ENCODE data around the gene CCDC3.

The CCDC3 gene

DNA sequence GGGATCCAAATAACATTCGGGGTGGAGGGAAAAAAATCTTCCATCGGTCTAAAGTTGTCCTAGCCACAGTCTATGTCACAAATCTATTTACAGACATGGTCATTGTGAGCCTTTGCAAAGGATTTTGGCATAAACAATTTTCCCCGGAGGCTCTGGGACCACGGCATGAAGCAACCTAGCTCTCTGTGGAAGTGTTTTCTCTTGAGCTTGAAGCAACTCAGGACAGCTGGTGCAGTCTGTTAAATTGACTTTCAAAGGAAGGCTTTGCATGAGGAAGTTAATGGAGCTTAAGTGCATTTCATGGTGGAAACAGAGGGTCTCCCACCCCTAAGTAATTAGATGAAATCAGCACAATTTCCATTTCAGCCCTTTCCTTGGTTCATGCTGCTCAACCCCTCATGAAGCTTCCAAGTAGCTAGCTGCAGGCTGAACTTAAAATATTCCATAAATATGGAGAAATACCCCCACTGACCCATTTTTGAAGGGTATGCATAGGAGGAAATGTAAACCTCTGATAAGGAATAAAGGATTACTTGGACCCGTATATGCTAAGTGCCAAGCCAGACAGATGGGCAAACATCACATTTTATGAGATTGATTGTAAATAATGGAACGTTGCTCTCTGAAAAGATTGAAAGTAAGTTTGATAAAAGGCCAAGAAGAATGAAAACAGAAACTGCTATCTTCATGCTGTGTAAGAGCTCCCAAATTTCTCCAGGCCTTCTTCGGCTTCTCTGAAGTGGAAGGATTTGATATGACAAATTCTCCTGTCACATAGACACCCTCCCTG, 39.9 kb downstream of the CCDC3 start:
- no peak for DNase-seq (ENCODE audit: low spot score)

DNA sequence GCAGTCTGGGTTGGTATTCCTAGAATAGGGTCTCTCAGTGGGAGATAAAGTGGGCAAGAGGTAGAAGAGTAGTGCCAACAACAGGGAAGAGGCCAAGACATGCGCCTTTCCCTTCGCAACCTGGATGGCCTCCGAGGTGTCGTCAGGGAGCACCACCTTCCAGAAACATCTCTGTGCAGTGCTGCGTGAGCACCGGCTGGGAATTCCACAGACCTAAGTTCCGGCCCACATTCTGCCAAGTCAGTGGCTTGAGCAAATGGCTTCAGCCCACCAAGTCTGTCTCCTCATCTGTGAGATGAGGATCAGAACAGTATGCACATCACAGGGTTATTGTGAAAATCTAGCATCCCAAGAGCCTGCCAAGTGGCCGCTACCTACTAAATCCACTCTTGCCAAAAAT, 40.6 kb downstream of the CCDC3 start:
- no peak for DNase-seq (ENCODE audit: low spot score)

DNA sequence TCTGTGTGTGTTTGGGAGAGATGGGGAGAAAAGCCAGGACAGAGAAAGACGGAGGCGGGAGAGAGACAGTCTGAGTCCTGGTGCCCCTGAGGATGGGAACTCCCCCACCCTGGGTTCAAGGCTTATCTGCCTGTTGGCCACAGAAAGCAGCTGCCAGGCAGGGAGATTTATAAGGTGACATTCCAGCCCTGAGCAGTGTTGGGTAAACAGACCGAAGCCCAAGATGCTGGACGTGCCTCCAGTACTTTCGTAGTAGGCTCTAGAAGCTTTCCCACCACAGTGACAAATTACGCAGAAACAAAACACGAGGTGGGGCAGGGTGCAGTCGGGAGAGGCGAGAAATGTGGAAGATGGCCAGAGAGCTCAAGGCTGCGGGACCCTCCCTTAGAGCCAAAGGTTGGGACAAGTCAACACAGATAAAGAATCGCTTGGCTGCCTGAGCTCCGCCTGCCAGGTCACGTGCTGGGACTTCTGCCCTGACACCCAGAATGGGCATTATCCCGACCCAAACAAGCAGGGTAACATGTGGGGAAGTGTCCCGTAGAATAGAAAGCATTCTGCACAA, 41.1 kb downstream of the CCDC3 start:
- DNase-seq (ENCODE audit: low spot score), result no peak

DNA sequence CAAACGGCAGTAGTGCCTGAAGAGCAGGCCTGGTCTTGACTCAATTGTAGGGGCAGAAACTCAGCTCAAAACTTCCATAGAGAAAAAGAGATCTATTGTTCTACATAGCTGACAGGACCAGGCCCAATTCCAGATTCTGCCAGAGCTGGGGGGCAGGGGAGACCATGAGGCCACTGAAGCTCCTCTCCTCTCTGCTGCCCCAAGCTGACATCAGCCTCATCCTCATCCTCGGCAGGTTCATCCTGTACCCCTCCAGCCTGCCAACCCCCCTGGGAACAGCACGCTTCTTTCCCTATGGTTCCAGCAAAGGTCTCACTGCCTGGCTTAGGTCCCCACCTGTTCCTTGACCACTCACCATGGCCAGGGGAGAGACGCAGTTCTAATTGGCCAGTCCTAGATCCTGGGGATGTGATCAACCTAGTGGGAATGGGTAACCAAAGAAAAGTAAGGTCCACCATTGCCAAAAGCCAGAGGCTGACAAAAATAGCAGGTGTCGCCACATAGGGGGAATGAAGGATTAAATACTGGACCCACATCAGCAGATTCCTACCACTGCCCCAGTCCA, 42.9 kb downstream of the CCDC3 start:
- DNase-seq (ENCODE audit: low spot score), result no peak

DNA sequence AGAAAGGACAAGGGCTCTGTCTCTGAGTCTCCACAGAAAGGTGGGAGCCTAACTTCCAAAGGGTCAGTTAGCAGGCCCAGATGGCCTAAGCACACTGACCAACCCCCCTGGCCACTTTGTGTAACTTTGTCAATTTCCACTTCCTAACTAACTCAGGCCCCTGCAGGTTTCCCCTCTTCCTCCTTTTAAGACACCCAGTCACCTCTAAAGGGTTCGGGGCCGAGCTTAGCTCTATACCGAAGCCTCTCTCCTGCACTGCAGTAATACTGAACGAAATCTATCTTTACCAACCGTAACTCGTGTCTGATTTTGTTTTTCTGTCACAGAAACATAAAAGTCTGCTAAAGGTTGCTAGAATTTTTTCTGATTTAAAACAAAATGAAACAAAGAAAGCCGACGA, 44.4 kb downstream of the CCDC3 start:
- no peak for DNase-seq (ENCODE audit: low spot score)

DNA sequence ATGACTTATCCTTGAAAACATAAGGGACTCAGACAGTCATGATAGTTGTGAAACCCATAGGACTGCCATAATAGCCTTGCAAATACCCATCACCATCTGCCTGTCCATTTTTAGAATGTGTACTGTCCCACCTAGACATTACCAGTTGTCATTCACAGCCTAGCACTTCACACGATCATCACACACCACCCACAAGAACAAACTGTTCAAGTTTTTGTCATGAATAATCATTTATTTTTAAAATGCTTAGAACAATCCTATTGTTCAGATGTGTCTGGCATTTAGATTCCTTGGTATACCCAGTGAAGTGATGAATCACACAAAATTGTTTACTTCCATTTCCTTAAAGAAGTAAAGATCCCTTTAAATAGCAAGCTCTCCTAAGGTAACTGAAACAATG, 46.6 kb downstream of the CCDC3 start:
- no peak for DNase-seq (ENCODE audit: low spot score)

DNA sequence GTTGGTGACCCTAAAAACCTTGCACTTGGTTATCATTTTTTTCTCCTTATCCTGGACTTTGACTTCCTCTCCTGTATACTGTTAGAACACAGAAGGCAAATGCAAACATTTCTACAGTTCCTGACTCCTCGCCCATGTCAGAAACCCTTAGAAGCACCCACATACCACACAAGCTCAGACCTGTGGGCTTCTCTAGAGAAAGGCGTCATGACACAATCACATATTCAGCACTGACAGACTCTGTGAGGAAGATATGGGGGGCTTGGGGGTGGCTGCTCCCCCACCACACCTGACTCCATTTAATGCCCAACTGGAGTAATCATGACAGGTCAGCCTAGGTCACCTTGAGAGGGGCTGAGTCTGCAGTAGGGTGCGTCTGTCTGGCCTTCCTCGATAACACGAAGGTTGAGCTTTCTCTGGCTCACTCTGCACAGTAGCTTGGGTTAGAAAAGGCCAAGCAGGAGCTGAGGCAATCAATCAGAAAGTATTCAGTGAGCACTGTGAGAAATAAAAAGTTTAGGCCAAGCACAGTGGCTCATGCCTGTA, 50.9 kb downstream of the CCDC3 start:
- DNase-seq (ENCODE audit: low spot score), result no peak

DNA sequence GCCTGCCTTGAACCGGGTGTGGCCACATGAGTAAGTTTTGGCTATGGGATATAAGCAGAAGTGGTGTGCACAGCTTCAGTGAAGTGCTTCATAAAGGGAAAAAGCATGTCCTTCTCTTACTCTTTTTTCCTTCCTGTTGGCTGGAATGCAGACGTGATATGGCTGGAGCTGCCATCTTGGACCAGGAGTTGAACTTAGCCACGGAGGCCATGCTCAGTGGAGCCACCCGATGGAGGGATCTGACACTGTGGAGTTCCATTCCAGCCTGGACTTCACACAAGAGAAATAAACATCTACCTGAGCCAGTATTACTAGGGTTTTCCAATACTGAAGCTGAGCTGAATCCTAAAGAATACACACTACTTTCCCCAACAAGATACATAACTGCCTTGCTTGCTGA, 52.3 kb downstream of the CCDC3 start:
- no peak for DNase-seq (ENCODE audit: low spot score)

DNA sequence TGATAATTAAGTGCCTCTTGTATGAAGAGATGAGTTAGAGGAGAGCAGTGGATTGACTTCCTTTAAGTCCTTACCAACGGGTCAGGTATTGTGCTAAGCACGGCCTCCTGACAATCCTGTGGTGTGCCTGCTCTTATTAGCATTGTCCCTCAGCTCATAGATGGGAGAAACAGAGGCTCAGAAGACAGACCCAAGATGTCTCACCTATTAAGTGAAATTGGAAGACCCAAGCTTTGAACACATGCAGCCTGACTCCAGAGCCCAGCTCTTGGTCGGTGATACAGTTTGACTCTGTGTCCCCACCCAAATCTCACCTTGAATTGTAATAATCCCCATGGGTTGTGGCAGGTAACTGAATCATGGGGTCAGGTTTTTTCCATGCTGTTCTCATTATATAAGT, 53.8 kb downstream of the CCDC3 start:
- no peak for DNase-seq (ENCODE audit: low spot score)

DNA sequence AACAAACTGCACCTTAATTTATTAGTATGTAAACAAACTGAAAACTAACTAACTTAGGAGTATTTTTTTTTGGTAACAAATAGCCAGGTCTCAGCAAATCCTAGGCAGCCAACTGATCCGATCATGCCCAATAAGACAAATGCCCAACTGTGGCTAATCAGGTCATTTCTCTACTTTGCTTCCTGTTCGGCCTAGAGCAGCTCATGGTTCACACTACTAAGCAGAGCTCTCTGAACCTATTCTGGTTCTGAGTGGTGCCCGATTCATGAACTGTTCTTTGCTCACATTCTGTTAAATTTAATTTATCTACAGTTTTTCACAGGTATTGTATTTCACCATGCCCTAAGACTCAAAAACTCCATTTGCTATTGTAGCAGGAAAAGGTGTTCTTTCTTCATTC, 55.1 kb downstream of the CCDC3 start:
- DNase-seq (ENCODE audit: low spot score), result no peak

DNA sequence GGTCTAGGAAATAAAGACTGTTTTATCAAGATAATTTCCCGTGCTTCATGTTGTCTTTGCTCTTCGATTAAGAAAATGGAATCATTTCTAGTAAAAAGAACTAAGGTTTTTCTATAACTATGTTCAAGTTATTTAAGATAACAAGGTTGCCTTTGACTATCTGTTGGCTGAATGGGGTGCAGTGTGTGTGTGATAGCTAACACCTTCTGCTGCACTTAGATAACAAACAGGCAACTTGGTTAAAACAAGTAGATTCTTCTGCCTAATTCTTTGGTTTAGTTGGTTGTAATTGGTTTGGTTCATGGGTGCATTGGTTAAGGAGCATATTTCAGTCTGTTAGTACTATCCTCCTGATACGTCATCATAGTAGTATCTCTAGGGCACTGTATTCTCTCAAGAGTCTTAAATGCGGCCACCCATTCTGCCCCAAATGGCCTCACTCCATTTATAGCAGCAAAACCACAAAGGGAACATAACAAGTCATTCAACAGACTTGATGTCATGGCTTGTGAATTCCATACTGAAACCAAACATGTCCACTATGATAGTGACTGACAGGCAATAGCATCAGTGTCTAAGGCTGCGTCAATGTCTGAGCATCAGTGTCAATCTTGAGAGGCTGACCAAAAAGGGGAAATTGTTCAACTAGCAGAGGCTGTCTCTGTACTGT, 55.7 kb downstream of the CCDC3 start:
- no peak for DNase-seq (ENCODE audit: low spot score)

DNA sequence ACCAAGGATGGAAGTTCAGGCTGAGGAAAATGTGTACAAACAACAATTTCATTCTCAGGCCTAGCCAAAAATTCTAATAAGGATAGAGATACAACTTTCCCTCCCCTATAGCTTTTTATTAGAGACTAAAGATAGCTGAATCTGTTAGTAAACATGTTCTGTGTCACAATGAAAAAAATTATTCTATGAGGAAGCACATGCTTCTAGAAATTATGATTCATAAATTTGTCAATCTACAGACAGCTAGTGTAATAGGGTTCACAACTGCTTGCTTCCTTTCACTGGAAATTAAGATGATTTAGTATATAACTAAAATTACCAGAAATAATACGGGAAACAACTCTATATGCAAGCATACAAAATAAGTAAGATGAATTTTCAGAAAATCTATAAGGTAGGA, 56.6 kb downstream of the CCDC3 start:
- no peak for DNase-seq (ENCODE audit: low spot score)

DNA sequence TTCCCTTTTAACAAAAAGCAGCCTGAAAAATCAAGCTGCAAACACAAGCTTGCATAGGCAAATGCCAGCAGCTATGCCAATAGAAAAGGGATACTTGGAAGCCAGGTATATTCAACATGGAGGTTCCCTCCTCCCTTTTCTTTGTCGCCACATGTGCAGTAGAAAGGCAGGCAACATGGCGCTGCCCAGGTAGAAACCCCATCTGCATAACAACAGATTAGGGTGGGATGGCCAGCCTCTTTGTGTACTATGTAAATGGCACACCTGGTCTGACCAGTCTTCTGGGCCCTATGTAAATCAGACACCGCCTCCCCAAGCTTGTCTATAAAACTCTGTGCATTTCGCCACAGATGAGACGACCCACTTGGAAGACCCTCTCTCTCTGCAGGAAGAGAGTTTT, 58.1 kb downstream of the CCDC3 start:
- no peak for DNase-seq (ENCODE audit: low spot score)

DNA sequence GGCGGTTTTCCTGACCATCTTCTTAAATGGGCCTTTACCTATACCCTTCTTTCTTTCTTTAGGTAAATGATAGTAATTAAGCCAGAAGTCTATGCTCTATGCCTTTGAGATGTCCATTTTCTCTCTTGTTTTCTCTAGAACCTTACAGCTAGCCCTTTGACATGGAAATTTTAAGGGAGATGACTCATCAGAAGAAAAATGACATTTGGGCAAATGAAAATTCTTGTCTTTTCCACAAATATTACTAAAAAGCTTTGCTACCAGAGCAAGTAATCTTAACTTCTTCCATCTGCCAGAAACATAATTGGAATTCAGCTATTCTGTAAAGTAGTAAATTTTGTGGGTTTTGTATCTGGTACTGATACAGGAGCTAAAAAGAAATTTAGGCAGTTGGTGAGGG, 59.5 kb downstream of the CCDC3 start:
- DNase-seq (ENCODE audit: low spot score), result no peak

DNA sequence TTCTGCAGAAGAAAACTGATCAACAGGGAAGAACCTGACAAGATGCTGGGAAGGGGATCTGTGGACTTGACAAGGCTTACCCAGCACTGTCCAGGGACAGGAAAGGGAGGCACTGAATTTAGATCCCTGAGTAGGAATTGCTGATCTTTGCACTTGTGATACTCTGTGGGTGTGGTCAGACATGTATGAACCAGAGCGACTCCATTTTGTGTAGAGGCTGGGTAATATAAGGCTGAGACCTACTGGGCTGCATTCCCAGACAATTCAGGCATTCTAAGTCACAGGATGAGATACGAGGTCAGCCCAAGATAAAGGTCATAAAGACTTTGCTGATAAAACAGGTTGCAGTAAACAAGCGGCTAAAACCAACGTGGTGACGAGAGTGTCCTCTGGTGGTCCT, 60.7 kb downstream of the CCDC3 start:
- no peak for DNase-seq (ENCODE audit: low spot score)

DNA sequence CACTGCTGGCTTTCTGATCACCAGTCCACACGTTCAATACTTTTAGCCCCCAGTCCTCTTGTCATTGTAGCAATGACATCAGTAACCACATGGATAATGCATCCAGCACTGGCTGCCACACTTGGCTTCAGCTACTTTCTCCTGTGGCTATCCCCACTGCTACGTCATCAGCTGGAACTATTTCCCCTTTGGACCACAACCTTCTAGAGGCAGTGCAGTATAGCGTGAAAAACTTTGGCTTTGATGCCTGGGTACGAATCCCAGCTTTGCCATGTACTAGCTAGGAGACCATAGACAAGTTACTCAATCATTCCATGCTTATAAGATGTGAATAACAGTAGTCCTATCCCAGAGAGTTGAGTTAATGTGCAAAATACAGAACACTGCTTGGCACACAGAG, 63.2 kb downstream of the CCDC3 start:
- DNase-seq (ENCODE audit: low spot score), result no peak

DNA sequence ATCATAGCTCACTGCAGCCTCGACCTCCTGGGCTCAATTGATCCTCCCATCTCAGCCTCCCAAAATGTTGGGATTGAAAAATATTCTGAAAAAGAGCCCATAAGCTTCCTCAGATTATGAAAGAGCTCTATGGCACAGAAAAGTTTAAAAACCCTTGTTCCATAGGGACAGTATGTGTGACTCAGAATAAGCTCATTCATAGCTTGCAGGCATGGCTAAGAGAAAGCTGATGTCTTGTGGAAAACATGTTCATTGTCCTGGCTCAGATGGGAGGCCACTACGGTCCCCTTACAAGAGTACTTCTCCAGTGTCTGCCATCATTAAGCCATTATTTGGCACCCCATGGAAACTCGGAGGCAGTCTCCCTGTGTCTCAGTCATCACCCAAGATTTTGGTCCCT, 64.0 kb downstream of the CCDC3 start:
- DNase-seq (ENCODE audit: low spot score), result no peak

DNA sequence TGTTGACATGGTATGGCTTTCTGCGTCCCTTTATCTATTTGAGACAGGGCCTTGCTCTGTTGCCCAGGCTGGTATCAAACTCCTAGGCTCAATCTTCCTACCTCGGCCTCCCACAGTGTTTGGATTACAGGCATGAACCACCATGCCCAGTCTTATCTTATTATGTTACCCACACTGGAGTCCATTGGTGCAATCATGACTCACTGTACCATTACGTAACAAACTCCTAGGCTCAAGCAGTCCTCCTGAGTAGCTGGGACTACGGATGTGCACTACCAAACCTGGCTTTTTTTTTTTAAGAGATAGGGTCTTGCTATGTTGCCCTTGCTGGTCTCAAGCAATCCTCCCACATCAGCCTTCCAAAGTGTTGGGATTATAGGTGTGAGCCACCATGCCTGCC, 66.7 kb downstream of the CCDC3 start:
- no peak for DNase-seq (ENCODE audit: low spot score)

DNA sequence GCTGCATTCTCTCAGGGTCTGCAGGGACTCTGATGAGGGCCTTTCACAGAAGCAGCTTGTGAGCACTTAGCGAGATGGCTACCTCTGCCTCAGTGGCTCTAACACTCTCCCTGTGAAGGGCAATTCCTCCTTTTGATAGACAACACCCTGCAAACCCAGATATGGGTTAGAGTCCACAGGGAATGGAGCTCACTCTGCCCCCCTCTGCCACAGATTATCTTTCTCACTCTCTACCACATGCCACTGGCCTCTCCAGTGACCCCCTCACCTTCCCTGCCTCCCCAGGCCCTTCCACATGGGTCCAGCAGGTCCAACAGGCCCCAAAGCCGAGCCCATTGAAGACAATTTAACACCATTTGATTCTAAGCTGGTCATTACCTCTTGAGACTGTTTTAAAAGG, 72.1 kb downstream of the CCDC3 start:
- DNase-seq (ENCODE audit: low spot score), result no peak

DNA sequence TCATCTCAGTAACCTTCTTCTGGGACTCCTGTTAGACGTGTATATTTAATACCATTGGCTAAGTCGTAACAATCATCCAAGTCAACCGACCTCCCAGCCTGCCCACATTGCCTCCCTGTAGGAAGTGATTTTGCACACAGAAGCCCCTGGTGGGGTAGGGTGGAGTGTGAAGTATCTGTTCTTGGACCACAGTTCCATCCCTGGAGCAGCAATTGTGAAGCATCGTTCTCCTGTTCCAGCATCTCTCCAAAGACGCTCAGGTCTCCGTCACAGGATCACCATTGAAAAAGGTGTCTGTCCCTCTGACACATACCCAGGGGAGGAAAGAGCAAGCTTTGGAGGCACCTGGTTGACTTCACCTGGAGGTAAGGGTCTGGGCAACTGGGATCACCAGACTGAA, 72.9 kb downstream of the CCDC3 start:
- DNase-seq (ENCODE audit: low spot score), result no peak

DNA sequence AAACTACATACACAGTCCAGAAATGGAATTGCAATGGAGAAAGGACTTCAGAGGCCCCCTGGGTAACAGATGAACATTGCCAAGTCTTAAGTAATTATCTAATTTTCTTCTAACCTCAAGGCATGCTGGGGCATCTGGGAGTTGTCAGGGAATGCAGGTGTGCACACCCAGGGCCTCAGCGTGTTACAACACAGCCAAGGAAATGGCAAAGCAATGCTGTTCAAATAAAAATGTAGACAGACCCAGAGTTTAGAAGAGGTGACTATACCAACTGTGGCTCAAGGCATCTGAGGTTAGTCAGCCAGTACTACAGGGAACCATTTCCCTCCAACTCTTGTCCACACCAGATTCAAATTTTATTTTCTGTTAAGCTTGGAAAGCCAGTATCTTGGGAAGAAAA, 73.6 kb downstream of the CCDC3 start:
- DNase-seq (ENCODE audit: low spot score), result no peak

DNA sequence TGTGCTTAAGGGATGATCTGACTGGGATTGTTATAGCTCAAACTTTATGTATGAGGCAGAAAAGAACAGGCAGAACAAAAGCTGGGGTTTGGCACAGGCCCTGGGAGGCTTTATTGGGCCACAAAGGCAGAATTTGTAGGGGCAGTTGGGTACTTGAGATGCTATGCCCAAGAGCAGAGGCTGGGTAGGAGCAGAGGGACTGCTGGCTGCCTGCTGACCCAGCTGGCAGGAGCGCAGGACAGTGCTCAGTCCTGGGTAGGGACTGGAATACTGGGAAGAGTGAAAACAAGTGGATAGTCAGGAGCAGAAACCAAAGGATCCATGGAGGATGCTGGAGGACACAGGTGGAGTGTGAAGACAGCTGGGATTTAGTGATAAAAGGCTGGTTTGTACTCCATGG, 75.7 kb downstream of the CCDC3 start:
- no peak for DNase-seq (ENCODE audit: low spot score)

DNA sequence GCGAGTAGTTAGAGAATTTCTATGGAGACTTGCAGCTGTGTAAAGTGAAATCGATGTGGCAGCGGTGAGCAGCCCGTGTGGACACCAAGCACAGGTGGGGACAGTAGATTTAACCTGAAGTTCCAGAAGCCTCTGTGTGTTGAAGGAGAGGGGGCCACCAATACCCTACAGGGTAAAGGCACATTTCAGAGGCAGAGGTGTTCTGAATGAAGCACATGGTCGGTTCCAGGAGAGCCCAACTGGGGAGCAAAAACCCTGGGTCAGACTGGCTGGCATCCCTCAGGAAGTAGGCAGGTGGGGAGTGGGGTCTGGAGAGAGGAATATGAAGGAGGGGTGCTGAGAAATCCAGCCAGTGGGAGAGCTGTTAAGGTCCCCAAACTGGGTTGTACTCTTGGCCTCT, 76.6 kb downstream of the CCDC3 start:
- DNase-seq (ENCODE audit: low spot score), result no peak
